HG03558 (cell line): ENCODE results near the gene ZSCAN25.
"Not testable (repeated sequence)": the region's sequence is repeated elsewhere in the genome, so short reads cannot be mapped to it uniquely, and the experiment has no call there.

ENCODE experiments used
- ATAC-seq: cut with Tn5 transposase; IDR thresholded peaks from one replicate; pipeline ENCODE4 v1.9.1; 2021; ENCODE audit warnings: moderate number of reproducible peaks; ENCODE audit not compliant: unreplicated experiment; ENCODE audit errors: extremely low read depth

ZSCAN25 gene

DNA sequence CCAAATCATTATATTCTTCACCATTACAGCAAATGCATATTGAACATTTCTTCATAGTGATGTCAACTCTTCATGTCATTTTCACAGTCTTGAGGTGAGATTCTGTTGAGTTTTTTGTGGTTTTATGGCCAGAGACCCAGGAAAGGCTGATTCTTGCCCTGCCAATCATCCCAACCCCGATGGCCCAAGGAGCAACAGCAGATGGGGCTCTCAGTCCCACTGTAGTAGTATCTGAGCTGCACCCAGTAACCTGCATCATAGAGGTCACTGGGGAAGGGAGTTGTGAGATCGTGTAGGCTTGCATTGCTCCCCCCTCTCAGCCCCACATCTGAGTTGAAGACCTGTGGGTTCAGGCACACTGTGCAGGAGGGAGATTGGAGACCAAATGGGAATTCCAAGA, 26.7 kb downstream of the ZSCAN25 start:
- ATAC-seq = no peak

DNA sequence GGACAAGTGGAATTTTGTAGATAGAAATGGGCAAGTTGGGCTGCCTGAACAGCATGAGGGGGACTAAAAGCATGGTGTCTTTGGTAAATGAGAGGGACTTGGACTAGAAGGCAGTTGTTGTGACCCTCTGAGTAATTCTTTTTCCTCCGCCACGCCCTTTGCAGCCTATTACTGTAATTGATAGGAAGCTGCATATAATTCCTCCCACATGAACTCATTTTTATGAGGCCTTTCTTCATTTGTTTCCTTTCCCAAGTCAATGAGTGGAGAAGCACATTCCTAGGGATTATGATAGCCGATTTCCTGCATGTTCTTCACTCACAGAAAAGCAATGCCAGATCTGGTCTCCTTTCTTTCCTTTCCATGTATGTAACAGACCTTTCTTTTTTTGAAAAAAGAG, 27.7 kb downstream of the ZSCAN25 start:
- ATAC-seq = no peak

DNA sequence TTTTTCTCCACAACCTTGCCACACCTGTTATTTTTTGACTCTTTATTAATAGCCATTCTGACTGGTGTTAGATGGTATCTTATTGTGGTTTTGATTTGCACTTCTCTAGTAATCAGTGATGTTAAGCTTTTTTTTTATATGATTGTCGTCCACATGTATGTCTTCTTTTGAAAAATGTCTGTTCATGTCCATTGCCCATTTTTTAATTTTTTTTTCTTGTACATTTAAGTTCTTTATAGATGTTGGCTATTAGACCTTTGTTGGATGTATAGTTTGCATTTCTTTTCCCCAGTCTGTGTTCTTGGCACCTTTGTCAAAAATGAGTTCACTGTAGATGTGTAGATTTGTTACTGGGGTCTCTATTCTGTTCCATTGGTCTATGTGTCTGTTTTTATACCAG, 28.8 kb downstream of the ZSCAN25 start:
- ATAC-seq = no peak

DNA sequence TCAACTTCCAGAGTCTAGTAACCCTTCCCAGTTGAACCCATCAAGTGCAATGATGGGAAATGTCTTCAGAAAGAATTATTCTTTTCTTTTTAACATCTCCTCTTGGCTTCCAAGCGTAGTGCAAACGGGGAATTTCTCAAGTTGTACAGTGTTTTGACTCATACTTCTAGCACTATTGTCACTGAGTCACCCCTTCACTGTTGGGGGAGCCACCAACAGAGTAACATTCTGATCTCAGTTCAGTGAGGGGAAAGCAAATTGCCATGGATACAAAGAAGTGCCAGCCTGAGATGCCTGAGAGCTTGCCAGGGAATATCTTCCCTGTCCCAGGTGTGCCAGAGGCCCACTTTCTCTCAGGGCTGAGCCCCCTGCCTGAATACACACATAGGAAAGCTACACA, 32.1 kb downstream of the ZSCAN25 start:
- ATAC-seq = no peak

DNA sequence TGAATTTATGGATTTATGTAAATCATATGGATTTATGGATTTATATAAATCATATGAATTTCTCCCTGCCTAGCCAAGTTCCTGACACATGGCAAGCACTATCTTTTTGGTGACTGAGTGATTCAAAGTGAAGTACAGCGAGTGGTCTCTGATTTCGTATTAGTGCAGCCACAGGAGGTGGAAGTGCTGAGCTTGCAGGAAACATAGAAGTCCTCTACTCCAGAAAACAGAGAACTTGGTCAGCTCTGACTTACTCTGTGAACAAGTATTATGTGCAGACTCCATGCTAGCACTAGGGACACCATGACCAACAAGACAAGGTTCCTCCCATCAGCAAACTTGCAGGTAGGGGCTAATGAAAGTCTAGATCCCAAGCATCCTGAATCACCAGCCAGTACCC, 34.5 kb downstream of the ZSCAN25 start:
- ATAC-seq = no peak

DNA sequence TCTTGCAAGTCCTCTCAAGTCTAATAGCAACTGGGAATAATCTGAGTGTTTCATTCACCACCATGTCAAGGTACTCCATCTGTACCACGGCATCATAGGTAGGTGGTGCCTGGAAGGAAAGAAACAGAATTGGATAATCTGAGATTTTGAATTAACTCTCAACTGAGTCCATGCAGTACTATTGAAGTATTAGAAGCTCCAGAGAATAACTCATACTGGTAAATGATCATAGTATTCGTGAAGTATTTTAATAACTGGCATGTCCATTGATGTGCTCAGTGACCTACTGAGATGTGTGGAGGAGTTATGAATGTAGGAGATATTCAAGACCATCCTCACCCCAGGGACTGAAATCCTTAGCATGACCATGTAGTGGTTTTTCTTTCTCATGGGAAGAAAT, 35.9 kb downstream of the ZSCAN25 start:
- ATAC-seq = no peak

DNA sequence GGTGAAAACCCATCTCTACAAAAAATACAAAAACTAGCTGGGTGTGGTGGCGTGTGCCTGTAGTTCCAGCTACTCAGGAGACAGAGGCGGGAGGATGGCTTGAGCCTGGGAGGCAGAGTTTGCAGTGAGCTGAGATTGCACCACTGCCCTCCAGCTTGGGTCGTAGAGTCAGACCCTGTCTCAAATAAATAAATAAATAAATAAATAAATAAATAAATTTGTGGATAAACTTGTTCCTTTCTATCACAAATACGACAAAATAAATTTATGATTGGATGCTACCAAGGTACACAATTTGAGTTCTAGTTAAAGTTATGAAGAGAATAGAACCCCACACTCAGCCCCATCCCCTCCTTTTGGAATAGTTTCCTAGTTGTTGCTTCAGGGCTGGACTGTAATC, 36.5 kb downstream of the ZSCAN25 start:
- ATAC-seq = not testable (repeated sequence)

DNA sequence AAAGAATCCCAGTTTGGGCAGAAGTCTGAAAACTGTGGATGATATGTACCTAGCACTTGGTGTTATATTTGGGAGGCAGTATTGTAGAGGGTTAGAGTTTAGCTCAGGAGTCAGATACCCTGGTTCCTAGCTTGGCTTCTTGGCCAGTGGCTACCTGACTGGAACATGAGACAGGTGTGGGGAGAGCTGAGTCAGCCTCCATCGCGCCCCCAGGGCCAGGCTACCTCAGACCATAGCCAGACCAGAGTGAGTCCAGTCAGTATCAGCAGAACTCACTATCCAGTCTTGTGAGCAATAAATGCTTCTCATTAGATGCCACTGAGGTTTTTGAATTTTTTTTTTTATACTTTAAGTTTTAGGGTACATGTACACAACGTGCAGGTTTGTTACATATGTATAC, 37.0 kb downstream of the ZSCAN25 start:
- ATAC-seq = no peak

DNA sequence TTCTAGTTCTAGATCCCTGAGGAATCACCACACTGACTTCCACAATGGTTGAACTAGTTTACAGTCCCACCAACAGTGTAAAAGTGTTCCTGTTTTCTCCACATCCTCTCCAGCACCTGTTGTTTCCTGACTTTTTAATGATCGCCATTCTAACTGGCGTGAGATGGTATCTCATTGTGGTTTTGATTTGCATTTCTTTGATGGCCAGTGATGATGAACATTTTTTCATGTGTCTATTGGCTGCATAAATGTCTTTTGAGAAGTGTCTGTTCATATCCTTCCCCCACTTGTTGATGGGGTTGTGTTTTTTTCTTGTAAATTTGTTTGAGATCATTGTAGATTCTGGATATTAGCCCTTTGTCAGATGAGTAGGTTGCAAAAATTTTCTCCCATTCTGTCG, 37.9 kb downstream of the ZSCAN25 start:
- not testable (repeated sequence) for ATAC-seq

DNA sequence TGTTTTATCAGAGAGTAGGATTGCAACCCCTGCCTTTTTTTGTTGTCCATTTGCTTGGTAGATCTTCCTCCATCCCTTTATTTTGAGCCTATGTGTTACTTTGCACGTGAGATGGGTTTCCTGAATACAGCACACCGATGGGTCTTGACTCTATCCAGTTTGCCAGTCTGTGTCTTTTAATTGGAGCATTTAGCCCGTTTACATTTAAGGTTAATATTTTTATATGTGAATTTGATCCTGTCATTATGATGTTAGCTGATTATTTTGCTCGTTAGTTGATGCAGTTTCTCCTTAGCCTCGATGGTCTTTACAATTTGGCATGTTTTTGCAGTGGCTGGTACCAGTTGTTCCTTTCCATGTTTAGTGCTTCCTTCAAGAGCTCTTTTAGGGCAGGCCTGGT, 41.1 kb downstream of the ZSCAN25 start:
- not testable (repeated sequence) for ATAC-seq

DNA sequence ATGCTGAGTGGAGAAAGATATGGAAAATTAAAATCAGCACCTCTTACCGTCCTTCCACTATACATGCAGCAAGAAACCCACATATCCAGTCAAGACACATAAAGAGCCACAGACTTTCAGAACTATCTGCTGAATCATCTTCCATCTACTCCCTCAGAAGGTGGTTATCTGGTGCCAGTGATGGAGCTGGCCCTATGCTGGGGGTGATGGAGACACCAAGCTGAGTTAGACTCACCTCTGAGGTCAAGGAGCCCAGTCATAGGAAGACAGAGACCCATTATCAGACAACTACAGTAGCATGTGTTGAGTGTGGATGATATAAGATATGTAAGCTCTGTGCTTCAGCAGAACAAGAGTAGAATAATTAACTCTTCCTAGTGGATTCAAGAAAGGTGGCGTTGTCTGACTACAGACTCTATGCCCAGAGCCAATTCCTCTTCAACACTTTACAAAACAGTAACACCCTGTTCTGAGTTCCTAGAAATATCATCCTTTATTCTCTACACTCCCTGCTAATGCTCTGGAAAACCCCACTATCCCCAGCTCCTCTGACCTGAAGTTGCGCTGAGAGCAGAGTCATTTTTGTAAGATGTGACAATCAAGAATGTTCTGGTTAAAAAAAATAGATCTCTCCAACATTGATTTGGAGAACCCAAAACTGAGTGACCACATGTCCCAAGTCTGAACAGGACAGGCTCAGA, 48.7 kb downstream of the ZSCAN25 start:
- no peak for ATAC-seq

DNA sequence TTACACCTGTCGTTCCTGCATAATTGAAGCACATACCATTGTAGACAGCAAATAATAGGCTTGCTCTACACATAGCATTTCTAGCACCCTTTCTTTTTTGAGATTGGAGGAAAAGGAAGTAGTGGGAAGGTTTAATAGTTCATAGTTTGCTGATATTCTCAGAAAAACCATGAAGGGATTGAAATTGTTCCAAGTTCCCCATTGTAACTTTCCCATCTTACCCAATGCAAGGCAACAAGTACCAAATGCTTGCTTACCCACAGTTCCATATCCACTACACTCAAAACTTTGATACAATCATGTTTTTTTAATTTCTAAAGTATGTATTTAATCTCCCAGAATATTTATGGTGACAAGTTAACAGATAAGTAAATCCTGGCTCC, 49.3 kb downstream of the ZSCAN25 start:
- no peak for ATAC-seq

DNA sequence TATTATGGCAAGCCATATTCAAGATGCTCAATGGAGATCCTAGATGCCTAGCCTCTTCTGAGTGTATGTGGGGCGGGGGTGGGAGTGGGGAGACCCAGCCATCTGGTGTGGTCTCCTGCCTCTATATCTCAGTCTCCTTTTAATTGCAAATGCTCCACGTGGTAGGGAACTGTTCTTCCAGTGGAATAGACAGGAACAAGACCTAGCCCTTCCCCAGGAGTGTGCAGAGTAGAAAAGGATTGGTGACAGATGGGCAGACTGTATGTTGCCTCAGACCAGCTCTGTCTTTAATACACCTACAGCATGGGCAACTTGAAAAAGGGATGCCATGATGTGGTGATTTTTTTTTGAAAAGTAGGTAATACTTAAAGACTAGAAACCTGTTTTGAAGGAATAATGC, 50.4 kb downstream of the ZSCAN25 start:
- ATAC-seq = no peak

DNA sequence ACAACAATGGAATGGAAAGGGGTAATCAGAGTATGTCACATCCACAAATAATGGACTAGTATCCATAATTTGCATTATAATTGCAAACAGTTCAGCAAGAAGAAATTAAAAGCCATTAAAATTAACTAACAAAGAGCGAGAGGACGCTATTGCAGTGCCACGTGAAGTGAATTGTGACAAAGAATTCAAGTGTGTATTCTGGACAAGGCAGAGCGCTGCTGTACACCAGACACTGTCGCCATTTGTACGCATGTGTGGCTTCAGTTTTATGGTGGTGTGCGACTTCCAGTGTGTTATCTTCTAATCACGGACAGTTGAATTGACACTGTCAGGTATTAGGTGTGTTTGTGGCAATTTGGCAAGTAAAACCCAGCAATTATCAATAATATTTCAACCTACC, 51.8 kb downstream of the ZSCAN25 start:
- ATAC-seq = no peak

DNA sequence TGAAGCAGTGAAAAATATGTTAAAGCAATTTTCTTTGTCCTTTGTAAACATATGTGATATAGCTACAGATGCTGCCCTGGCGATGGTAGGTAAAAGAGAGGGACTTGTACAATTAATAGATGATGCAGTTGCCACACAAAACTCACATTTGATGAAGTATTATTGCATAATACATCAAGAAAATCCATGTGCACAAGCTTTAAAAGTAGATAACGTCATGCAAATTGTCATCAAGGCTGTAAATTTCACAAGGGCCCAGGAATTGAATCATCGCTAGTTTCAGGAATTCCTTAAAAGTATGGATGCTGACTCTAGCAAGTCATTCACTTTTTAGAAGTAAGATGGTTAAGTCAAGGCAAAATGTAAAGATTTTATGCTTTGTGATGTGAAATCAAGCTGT, 53.0 kb downstream of the ZSCAN25 start:
- ATAC-seq = no peak

DNA sequence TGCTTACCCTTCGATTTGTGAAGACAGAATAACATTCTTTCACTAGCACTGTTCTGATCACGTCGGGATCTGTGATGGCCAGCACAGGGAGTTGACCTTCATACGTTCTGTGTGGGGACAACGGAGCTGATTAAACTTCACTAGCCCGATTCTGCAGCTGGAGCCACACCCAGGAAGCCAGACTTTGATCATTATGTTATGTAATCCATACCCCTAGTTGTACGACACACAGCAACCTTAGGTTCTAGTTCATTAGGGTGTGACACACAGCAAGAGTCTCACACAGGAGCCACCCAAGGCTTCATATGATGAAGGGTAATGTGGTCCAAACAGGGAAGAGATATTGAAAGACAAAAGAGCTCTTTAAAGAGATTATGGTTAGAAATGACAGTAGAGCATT, 55.8 kb downstream of the ZSCAN25 start:
- ATAC-seq = no peak

DNA sequence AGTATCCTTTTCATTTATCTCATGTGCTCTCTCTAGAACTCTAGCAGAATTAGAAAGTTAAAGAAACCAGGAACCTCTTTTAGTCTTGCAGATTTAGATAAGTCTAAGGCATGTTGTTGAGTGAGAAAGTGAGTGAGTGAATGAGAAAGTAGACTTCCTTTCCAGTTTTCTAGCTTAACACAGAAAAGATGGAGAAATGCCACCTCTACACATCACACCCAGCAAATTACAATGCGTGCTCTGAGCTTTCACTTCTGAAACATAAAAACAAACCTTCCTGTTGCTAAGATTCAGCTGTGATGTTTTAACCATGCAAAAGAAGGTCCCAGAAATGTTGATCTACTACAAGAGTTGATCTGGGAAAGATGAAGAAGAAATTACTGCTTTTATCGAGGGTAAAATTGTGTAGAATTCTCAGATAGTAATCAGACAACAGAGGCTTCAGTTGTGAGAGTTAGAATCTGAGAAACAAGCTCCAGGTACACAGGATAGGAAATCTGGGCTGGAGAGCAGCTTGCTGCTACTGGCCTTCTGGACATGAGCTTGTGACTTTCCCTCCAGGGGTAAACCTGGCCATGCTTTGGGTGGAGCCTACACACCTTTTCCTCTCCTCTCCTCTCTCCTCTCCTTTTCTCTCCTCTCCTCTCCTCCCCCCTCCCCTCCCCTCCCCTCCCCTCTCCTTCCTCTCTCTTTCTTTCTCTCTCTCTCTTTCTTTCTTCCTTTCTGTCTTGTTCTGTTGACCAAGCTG, 58.4 kb downstream of the ZSCAN25 start:
- no peak for ATAC-seq

DNA sequence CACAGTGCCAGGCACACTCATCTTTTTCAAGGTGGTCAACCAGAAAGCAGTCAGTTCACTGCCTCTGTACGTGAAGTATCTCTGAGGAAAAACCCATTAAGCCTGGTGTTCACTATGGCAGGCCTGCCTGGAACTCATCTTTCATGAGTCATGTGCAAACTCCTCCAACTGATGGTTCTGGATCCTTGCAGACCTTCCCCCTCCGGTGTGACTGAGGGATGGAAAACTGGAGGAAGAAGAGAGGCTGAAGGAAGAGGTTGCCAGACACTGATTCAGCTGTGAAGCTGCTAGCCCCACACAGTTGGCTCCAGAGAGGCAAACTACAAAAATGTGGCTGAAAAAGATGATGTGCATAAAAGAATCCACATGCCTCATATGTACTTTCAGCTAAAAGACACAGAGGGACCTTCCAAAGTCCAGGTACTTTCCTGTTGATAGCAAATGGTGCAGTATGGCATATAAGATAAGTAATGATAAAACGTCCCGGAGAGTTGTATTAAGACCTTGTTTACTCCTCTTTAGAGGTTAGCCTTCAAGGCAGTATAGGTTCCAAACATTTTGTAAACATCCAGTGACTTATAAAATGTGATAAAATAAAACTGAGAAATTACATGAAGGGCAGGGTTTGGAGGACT, 60.4 kb downstream of the ZSCAN25 start:
- no peak for ATAC-seq

DNA sequence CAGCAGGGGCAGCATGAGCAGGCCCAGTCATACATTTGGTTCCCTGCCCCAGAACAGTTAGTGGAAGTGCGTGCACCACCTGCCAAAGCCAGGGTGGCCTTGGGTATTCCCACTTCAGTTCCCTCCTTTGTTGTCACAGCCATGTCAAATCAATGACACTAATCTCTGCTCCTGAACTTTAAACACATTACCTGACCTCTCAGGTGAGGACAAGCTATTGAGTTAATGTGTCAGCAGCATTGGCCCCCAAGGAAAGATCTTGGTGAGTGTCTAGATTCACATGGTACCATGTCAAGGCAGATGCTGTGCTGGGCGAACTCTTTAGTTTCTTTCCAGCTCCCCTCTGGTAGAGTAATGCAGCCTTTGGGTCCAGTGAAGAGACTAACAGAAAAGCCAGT, 60.9 kb downstream of the ZSCAN25 start:
- ATAC-seq = no peak

DNA sequence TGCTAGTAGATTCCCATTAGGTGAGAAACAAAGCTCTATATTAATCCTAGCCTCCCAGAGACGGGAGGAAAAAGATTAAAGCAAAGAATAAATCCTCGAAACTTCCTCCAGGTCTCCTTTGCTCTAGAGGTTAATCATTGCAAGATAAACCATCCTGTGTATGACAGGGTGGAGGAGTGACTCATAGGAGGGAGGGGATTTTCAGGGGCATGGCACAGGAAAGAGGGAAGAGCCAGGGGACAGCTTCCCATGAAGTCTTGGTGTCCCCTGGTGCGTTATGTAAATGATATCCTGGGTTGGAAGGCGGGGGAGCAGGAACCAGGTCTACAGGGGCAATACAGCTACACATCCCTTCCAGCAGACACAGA, 62.3 kb downstream of the ZSCAN25 start:
- no peak for ATAC-seq

DNA sequence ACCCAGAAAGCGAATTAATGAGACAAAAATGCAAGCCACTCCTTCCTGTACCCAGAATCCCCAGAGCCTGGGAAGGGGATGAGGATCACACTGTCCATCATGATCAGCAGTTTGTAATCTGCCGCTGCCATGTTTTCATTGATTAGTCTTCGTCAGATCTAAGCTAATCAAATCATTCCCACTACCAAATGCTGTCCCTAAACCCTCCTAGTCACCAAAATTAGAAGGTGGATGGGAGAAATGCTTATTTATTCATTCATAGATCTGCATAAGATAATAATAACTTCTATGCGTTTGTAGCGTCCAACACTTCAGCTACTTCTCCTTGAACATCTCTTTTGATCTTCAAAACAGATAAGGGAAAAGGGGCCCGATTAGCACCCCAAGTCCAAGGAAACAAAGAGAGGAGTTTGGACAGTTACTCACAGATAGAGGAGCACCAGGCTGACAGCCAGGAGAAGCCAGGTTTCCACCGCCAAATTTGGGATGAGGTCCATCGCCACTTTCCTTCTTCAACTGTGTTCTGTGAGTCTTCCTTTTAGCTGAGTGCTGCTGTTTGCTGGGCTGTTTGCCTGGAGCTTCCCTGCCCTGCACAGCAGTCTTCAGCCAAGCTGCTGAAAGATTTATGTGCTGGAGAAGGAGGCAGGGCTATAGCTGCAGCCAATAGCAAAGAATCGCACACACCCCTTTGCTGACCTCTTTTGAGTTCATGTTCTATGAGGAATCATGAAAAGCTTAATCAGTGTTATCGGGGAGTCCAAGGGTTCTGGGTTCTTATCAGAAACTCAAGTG, 62.9 kb downstream of the ZSCAN25 start, which contains the start of gene CYP3A5:
Gene CYP3A5, minus strand, starts transcription at position 597 of the 792 bp plus-strand sequence. Its CDS starts 100 bp downstream, at position 497.
- ATAC-seq = no peak
